ENCODE measurements around the gene IL1RN. TPM values are rescaled to one million over a fixed set of nuclear protein-coding genes. Genes with fewer than 3 reads are reported as not detected.
A peak's percentile ranks its signal among the peaks of the same experiment; 100 is the strongest.

IL1RN gene
- total RNA-seq, 1 experiment from 2014 or later, result not detected

- in situ Hi-C loops (cut with HindIII; ENCODE audit: low pct_unique_long_range_greater_than_20kb, low sequenced_read_pairs), result no loop called here
- no peaks in the 10 kb centered on the region for H3K9me3 ChIP-seq (ENCODE audit: control insufficient read depth, insufficient read depth, low read depth, low read length)
- TF ChIP-seq POLR2AphosphoS5 (IDR thresholded peaks at IDR 0.05; ENCODE audit: low read depth, low read length) (no peak), SIN3A (IDR thresholded peaks at IDR 0.05; ENCODE audit: borderline replicate concordance, insufficient read depth, low read depth, low read length) (no peak), TCF7L2 (IDR thresholded peaks at IDR 0.05; ENCODE audit: low read depth, low read length) (no peak), CTCF (IDR thresholded peaks at IDR 0.05) (no peak), REST (IDR thresholded peaks at IDR 0.05; ENCODE audit: insufficient read depth in 1 of 2, low read depth in 2 of 2, low read length in 1 of 2) (no peak)
- H3K27ac ChIP-seq (ENCODE audit: low read length), result no peak overlapping the region
- intact Hi-C loops (cut with micrococcal nuclease; ENCODE audit: unreplicated experiment), result no loop called here
- CTCF ChIA-PET, result no interaction called here
- H3K4me1 ChIP-seq (ENCODE audit: control insufficient read depth, insufficient read depth, low read length), result 0 out of 2 replicates have a peak, but pooled peaks cover 3% of the 10 kb centered on the region
- H3K27me3 ChIP-seq (ENCODE audit: control insufficient read depth, insufficient read depth, low read length), result peaks cover 18% of the 10 kb centered on the region
- no TSS peak for BruUV-seq (replicated peaks)
- POLR2A ChIA-PET, result no interaction called here
- DNase-seq (ENCODE audit: low read depth, low spot score) (no peak), ATAC-seq (peak; percentile 84)
- peak overlapping the region; percentile 35 to 37 for H3K4me3 ChIP-seq (ENCODE audit: low read depth in 2 of 2, low read length in 2 of 2)
- no peaks in the 10 kb centered on the region for H3K36me3 ChIP-seq (ENCODE audit: control insufficient read depth, insufficient read depth, low read length)
Observed at GRCh38 chr2:113157118-113157896, 29.9 kb downstream of the IL1RN start.

GRCh38 chr2:113157897-113158753 lies 30.7 kb downstream of the IL1RN start:
- TF ChIP-seq CTCF (IDR thresholded peaks at IDR 0.05), result no peak
- TF ChIP-seq TCF7L2 (IDR thresholded peaks at IDR 0.05; ENCODE audit: low read depth, low read length), result no peak
- TF ChIP-seq REST (IDR thresholded peaks at IDR 0.05; ENCODE audit: insufficient read depth in 1 of 2, low read depth in 2 of 2, low read length in 1 of 2), result no peak
- TF ChIP-seq POLR2AphosphoS5 (IDR thresholded peaks at IDR 0.05; ENCODE audit: low read depth, low read length), result no peak
- no peak for TF ChIP-seq SIN3A (IDR thresholded peaks at IDR 0.05; ENCODE audit: borderline replicate concordance, insufficient read depth, low read depth, low read length)
- no peak overlapping the region for H3K27ac ChIP-seq (ENCODE audit: low read length)
- POLR2A ChIA-PET, result interaction anchor here (0.7 kb wide), 1 partner anchor 23 kb away, joined by 3 read pairs; no protein-coding TSS in a partner anchor
- no TSS peak for BruUV-seq (replicated peaks)
- DNase-seq (ENCODE audit: low read depth, low spot score) (no peak), ATAC-seq (peak; percentile 35)
- in situ Hi-C loops (cut with HindIII; ENCODE audit: low pct_unique_long_range_greater_than_20kb, low sequenced_read_pairs), result no loop called here
- no peaks in the 10 kb centered on the region for H3K9me3 ChIP-seq (ENCODE audit: control insufficient read depth, insufficient read depth, low read depth, low read length)
- H3K4me1 ChIP-seq (ENCODE audit: control insufficient read depth, insufficient read depth, low read length), result 0 out of 2 replicates have a peak, but pooled peaks cover 3% of the 10 kb centered on the region
- intact Hi-C loops (cut with micrococcal nuclease; ENCODE audit: unreplicated experiment), result no loop called here
- CTCF ChIA-PET, result no interaction called here
- H3K36me3 ChIP-seq (ENCODE audit: control insufficient read depth, insufficient read depth, low read length), result no peaks in the 10 kb centered on the region
- peak overlapping the region; percentile 35 to 37 for H3K4me3 ChIP-seq (ENCODE audit: low read depth in 2 of 2, low read length in 2 of 2)
- peaks cover 18% of the 10 kb centered on the region for H3K27me3 ChIP-seq (ENCODE audit: control insufficient read depth, insufficient read depth, low read length)
